ENCODE measurements around the gene CFAP46. TPM values are rescaled to one million over a fixed set of nuclear protein-coding genes. Genes with fewer than 3 reads are reported as not detected.

The CFAP46 gene
- polyA plus RNA-seq, 3 donors, result 0.07 TPM; not detected in 2

DNA sequence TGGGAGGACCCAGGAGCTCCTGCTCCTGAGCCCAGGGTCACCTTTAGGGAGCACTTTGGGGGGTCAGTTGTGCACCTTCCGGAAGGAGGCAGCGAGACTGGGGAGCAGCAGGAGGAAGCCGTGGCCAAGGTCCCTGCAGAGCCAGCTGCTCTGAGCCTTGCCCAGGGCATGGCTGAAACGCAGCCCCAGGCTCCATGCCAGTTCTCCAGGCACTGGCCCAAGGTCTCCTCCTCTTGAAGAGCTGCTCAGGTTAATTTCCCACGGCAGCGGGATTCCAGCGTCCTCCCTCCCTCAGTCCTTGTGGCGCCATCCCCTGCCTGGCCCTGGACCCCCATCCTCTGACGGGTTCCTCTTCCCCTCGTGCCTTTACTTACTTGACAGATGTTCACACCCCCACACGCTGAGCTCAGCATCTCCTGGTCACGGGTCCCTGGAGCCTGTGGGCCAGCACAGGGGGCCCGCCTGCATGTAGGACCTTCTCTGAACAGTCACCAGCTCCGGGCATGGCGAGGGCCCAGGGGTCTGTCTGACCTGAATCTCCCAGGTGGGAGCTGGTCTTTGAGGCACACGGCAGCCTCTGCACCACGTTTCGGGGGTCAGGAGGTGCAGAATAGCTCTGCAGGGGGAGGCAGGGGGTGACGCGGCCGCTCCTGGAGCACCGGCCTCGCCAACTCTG is 16.7 kb upstream of the CFAP46 start:
- Mint-ChIP-seq H3K4me1 (peaks cover 15% of the 10 kb centered on the region), H3K27me3 (ENCODE audit: low read depth in 3 of 3) (peaks cover 31 to 46% (median 38%) of the 10 kb centered on the region in 3 donors), H3K4me3 (no peak overlapping the region), H3K36me3 (peaks cover 0 to 4% of the 10 kb centered on the region in 2 donors), H3K9me3 (peaks cover 0 to 3% (median 0%) of the 10 kb centered on the region in 7 donors), H3K27ac (no peak overlapping the region)
- intact Hi-C loops (cut with micrococcal nuclease), result no loop called here
- Histone ChIP-seq H3K27ac (ENCODE audit: low read depth in 1 of 2, low read length in 2 of 2) (no peak overlapping the region), H3K4me2 (replicated peaks; ENCODE audit: extremely low read depth, low read length, poor library complexity, severe bottlenecking) (no peak overlapping the region), H3K4me3 (replicated peaks in 1 of 3; ENCODE audit: low read depth in 2 of 3, low read length in 3 of 3) (no peak overlapping the region), H3K9ac (ENCODE audit: insufficient read depth, low read length, poor library complexity, severe bottlenecking) (no peak overlapping the region), H4K20me1 (ENCODE audit: insufficient read depth, low read length) (no peaks in the 10 kb centered on the region), H3K79me2 (ENCODE audit: insufficient read depth, low read length) (no peaks in the 10 kb centered on the region), H3K36me3 (replicated peaks in 1 of 2; ENCODE audit: control insufficient read depth in 1 of 2, insufficient read depth in 2 of 2, low read length in 2 of 2) (no peaks in the 10 kb centered on the region), H3K9me3 (replicated peaks in 1 of 2; ENCODE audit: control insufficient read depth in 1 of 2, insufficient read depth in 1 of 2, low read length in 2 of 2) (no peaks in the 10 kb centered on the region), H3K4me1 (ENCODE audit: control insufficient read depth in 1 of 2, insufficient read depth in 2 of 2, low read length in 2 of 2) (peaks cover 5 to 13% of the 10 kb centered on the region in 2 donors), H2AFZ (ENCODE audit: insufficient read depth, low read depth, low read length, poor library complexity, severe bottlenecking) (no peak overlapping the region), H3K27me3 (ENCODE audit: control insufficient read depth in 2 of 2, insufficient read depth in 2 of 2, low read length in 2 of 2) (peaks cover 3 to 32% of the 10 kb centered on the region in 2 donors)
- TF ChIP-seq, protein P1, sequence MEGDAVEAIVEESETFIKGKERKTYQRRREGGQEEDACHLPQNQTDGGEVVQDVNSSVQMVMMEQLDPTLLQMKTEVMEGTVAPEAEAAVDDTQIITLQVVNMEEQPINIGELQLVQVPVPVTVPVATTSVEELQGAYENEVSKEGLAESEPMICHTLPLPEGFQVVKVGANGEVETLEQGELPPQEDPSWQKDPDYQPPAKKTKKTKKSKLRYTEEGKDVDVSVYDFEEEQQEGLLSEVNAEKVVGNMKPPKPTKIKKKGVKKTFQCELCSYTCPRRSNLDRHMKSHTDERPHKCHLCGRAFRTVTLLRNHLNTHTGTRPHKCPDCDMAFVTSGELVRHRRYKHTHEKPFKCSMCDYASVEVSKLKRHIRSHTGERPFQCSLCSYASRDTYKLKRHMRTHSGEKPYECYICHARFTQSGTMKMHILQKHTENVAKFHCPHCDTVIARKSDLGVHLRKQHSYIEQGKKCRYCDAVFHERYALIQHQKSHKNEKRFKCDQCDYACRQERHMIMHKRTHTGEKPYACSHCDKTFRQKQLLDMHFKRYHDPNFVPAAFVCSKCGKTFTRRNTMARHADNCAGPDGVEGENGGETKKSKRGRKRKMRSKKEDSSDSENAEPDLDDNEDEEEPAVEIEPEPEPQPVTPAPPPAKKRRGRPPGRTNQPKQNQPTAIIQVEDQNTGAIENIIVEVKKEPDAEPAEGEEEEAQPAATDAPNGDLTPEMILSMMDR (IDR thresholded peaks at IDR 0.05), result no peak
- WGBS (ENCODE audit: insufficient coverage), result 83% methylated on average over 23 of the region's 23 CpGs
- no peak for DNase-seq

DNA sequence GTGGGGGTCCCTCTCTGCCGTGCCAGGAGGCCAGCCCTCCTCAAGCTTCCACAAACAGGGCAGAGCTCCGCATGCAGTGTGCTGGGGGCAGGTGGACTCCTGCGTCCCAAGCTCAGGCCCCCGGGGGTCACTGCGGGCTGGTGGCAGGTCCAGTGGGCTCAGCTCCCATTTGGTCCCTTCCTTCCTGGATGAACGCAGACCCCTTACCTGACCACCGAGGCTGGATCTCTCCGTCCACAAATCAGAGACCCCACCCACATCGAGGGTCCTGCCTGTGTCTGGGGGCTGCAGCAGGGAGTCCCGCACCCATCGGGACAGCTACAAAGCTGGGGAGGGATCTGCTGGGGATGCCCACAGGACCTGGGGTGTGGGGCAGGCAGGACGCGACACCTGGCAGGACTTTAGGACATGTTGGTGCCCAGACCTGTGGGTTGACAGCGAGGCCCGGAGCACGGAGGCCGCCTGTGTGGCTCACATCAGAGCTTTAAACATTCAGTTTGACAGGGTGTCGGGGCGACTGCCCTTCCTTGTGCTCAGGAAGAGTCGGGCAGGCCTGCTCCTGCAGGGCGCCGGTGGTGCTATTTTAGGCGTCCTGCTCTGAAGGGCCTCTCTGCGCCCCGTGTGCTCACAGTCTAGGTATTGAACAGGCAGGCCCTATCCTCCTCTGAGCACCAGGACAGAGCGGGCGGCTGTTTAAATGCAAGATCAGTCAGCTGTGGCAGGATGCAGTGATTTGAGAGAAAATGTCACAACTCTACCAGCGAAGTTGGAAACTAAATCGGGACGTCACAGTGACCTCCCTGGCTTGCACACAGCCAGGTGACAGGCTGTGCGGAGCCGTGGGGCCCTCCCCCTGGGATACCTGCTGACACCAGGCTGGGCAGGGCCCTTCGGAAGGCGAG is 15.9 kb upstream of the CFAP46 start:
- no peak overlapping the region for H3K27ac Mint-ChIP-seq

More for the DNA sequence above, 15.9 kb upstream of the CFAP46 start:
- Histone ChIP-seq H3K4me3 (replicated peaks in 1 of 3; ENCODE audit: low read depth in 2 of 3, low read length in 3 of 3) (no peak overlapping the region), H3K4me1 (ENCODE audit: control insufficient read depth in 1 of 2, insufficient read depth in 2 of 2, low read length in 2 of 2) (peaks cover 5 to 13% of the 10 kb centered on the region in 2 donors), H3K79me2 (ENCODE audit: insufficient read depth, low read length) (no peaks in the 10 kb centered on the region), H4K20me1 (ENCODE audit: insufficient read depth, low read length) (no peaks in the 10 kb centered on the region), H2AFZ (ENCODE audit: insufficient read depth, low read depth, low read length, poor library complexity, severe bottlenecking) (no peak overlapping the region), H3K27me3 (ENCODE audit: control insufficient read depth in 2 of 2, insufficient read depth in 2 of 2, low read length in 2 of 2) (peaks cover 4 to 25% of the 10 kb centered on the region in 2 donors), H3K9ac (ENCODE audit: insufficient read depth, low read length, poor library complexity, severe bottlenecking) (no peak overlapping the region), H3K36me3 (replicated peaks in 1 of 2; ENCODE audit: control insufficient read depth in 1 of 2, insufficient read depth in 2 of 2, low read length in 2 of 2) (no peaks in the 10 kb centered on the region), H3K9me3 (replicated peaks in 1 of 2; ENCODE audit: control insufficient read depth in 1 of 2, insufficient read depth in 1 of 2, low read length in 2 of 2) (no peaks in the 10 kb centered on the region), H3K4me2 (replicated peaks; ENCODE audit: extremely low read depth, low read length, poor library complexity, severe bottlenecking) (no peak overlapping the region), H3K27ac (ENCODE audit: low read depth in 1 of 2, low read length in 2 of 2) (no peak overlapping the region)
- intact Hi-C loops (cut with micrococcal nuclease), result no loop called here
- TF ChIP-seq, protein P1 (IDR thresholded peaks at IDR 0.05), result no peak
- no peak overlapping the region for H3K4me3 Mint-ChIP-seq
- H3K4me1 Mint-ChIP-seq, result peaks cover 15% of the 10 kb centered on the region
- peaks cover 24 to 41% (median 32%) of the 10 kb centered on the region in 3 donors for H3K27me3 Mint-ChIP-seq (ENCODE audit: low read depth in 3 of 3)
- 88% methylated on average over 25 of the region's 34 CpGs for WGBS (ENCODE audit: insufficient coverage)
- peaks cover 0 to 3% (median 0%) of the 10 kb centered on the region in 7 donors for H3K9me3 Mint-ChIP-seq
- no peak for DNase-seq
- H3K36me3 Mint-ChIP-seq, result peaks cover 0 to 4% of the 10 kb centered on the region in 2 donors

All from CD14-positive monocyte (primary cell).